DMS 273 (cell line): ENCODE data around the gene SNX13.
A peak's percentile ranks its signal among the peaks of the same experiment; 100 is the strongest.

Experiments
- DNase-seq: peaks from one replicate; lab custom pipeline; 2025; ENCODE audit not compliant: unreplicated experiment; lab: John Stamatoyannopoulos, UW

SNX13 gene

GRCh38 chr7:17946591-17946990 lies 6.3 kb upstream of the SNX13 start:
- no peak for DNase-seq

- no peak for DNase-seq
These were observed 4.4 kb upstream of the SNX13 start for GRCh38 chr7:17944720-17945119.

DNA sequence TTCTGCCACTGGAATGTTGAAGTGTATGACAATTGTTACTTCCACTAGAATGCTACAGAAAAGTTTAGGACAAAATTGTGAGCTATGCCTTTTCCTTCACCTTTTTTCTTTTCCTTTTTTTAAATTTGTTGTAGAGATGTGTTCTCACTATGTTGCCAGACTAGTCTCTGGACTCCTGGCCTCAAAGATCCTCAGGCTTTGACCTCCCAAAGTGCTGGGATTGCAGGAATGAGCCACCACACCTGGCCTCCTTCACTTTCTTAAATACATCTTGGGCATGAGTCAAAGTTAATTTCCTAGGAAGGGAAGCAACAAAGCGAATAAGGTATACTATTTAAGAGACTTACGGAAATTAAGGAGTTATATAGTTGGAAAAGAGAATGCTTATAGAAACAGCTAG lies 2.7 kb upstream of the SNX13 start:
- no peak for DNase-seq

- no peak for DNase-seq
These were observed 1.9 kb upstream of the SNX13 start for GRCh38 chr7:17942231-17942630.

- DNase-seq: peak; percentile 49
These were observed 697 bp upstream of the SNX13 start for GRCh38 chr7:17940951-17941431.

DNA sequence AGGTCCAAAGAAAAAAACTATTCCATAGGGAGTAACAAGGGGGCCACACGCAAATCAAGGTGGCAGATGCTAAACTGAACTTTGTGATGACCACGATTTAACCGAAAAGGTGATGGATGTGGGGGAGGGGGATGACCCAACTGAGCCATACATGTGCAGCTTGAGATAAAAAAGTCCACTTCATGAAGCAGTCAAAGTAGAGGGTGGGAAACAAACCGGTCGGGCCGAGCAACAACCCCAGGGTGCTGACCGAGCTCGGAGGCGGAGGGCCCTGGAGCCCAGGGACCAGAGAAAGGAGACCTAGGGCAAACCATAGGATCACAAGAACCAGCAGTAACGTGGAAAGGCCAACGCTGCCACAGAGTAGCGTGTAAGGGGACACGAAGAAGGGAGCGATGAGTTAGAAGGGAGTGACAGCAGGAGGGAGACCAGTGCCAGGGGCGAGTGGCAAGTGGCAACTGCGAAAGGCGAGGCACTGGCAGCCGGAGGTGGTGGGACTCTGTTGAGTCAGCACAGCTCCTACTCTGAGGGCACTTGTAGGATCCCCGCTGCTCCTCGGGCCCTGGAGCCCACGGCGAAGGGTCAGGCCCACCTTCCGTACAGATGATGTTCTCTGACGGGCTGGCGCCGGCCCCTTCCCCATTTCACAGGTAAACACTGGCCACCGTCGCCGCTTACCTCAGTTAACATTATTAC lies 540 bp downstream of the SNX13 start:
- DNase-seq: peak; percentile 77

DNA sequence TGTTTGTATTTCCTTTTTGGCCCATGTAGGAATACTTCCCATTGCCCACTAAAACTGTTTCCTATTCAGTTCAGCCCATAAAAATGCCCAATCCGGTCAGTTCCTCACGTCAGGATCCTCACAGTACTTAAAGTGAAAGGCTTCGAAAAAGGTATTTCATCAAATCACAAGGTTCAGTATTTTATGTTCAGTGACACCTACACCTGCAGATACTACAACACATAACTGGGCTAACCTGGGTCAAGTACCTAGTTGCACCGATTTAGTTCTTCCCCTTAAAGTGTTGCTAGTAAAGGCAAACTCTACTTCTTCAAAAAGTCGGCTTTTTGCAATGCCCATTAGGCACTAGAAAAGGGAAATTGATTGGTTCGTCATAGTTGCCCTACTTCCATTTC lies 1.1 kb downstream of the SNX13 start:
- peak; percentile 70 for DNase-seq

DNA sequence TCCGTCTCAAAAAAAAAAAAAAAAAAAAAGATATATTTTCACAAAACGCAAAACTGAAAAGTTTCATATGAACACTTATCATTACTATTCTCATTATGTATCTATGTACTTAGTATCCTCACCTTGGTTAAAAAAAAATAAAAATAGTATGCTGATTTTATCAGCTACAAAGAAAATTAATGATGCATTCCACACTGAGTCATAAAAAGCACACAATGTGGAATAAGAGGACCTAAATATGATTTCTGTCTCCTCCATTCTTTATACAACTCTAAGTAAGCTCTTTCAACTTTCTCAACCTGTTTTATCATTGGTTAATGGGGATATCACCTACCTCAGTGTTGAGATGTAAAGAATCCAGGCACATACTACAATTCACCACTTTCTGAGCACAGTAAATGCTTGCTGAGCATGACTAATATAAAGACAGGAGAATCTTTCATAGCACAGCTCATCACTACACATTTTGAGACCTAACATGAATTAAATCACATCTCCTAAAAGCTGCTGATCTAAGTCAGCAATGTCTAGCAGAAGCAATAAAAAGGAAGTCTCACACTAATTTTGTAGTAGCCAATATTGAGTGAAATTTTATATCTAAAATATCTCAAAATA lies 2.7 kb downstream of the SNX13 start:
- no peak for DNase-seq

DNA sequence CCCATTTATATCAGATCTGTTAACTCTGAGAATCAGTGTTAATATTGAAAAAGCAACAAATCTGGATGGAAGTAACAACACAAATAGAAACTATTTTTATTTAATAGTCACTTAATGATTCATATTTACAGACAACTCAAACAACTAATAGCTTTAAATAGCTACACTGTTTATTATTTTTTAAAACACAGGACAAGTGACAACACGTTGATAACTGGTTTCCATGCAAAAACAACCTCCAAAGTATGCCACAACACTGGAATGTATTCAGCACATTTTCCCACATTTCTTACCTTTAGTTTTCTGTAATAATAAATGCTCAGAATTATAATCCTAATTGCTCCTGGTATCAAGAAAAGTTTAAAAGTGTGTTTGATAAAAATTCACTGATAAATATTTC lies 4.0 kb downstream of the SNX13 start:
- no peak for DNase-seq

GRCh38 chr7:17934612-17935240 lies 5.6 kb downstream of the SNX13 start:
- DNase-seq: no peak

- DNase-seq: no peak
These were observed 6.2 kb downstream of the SNX13 start for GRCh38 chr7:17934094-17934493.

- no peak for DNase-seq
These were observed 7.5 kb downstream of the SNX13 start for GRCh38 chr7:17932770-17933169.

GRCh38 chr7:17931069-17931468 lies 9.2 kb downstream of the SNX13 start:
- no peak for DNase-seq

DNA sequence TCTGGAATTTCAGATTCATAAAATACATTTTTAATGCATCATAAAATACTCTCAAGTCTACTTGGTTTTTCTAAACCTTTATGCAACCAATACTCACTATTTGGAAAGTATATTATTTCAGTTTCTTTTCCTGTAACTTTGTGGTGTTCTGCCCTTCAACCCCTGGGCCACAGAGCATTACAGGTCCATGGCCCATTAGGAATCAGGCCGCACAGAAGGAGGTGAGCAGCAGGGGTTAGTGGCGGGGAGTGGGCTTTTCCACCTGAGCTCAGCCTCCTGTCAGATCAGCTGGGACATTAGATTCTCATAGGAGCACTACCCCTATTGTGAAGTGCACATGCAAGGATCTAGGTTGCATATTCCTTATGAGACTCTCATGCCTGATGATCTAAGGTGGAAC lies 9.7 kb downstream of the SNX13 start:
- no peak for DNase-seq

- DNase-seq: no peak
These were observed 10.5 kb downstream of the SNX13 start for GRCh38 chr7:17929647-17930395.

- DNase-seq: no peak
These were observed 12.2 kb downstream of the SNX13 start for GRCh38 chr7:17928055-17928454.

DNA sequence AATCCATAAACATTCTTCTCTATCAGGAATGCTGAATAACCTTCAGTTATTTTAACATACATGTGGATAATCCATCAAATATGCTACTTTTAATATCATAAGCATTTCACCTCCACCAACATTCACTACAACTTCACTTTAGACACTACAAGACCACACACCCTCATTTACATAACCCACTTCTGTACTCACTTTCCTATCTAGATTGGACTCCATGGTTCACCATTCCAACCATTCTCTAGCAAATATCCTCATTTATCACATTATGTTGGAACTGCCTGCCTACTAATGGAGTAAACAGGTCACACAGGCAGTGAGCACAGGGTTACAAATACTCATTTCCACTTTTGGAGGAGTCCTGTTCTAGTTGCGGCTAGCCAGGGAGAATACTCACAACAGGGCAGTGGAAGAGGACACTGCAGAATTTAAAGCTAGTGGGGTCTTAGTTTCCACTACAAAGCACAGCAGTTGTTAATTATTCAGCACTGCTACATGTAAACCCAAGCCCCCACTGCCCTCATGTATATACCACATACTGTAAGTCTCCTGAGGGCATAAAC lies 18.4 kb downstream of the SNX13 start:
- DNase-seq: peak; percentile 14

- no peak for DNase-seq
These were observed 22.5 kb downstream of the SNX13 start for GRCh38 chr7:17917842-17918241.

DNA sequence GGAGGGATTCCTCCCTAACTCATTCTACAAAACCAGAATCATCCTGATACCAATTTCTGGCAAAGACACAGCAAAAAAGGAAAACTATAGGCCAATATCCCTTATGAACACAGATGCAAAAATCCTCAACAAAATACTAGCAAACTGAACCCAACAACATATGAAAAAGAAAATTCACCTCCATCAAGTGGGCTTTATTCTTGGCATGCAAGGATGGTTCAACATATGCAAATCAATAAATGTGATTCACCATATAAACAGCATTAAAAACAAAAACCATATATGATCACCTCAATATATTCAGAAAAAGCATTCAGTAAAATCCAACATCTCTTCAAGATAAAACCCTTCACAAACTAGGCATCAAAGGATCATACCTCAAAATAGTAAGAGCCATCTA lies 23.5 kb downstream of the SNX13 start:
- DNase-seq: no peak

DNA sequence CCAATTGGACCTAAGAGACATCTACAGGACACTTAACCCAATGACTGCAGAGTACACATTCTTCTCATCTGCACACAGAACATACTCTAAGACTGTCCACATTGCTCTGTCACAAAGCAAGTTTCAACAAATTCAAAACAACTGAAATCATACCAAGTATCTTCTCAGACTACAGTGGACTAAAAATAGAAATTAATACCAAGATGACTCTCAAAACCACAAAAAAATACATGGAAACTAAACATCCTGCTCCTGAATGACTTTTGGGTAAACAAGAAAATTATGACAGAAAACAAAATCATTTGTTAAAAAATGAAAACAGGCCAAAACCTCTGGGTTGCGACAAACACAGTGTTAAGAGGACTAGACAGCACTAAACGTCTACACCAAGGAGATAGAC lies 24.5 kb downstream of the SNX13 start:
- DNase-seq: no peak

- DNase-seq: no peak
These were observed 25.1 kb downstream of the SNX13 start for GRCh38 chr7:17915168-17915567.
